ENCODE measurements around the gene AP3D1.

The AP3D1 gene

GRCh38 chr19:2100719-2101061, 50.7 kb downstream of the AP3D1 start:
- no peak overlapping the region for H3K4me3 ChIP-seq (ENCODE audit: low read length)
- H3K27me3 ChIP-seq (ENCODE audit: low read depth, low read length) = no peaks in the 10 kb centered on the region
- no peak overlapping the region for H3K27ac ChIP-seq (ENCODE audit: low read length)
- H3K4me1 ChIP-seq (ENCODE audit: low read length) = peaks cover 17% of the 10 kb centered on the region
- peaks cover 54% of the 10 kb centered on the region for H3K36me3 ChIP-seq (replicated peaks; ENCODE audit: low read depth, low read length)
- no peaks in the 10 kb centered on the region for H3K9me3 ChIP-seq (ENCODE audit: insufficient read depth, low read length)
- no peak for TF ChIP-seq EZH2phosphoT487 (IDR thresholded peaks at IDR 0.05; ENCODE audit: low read depth)
- TF ChIP-seq, protein P1, sequence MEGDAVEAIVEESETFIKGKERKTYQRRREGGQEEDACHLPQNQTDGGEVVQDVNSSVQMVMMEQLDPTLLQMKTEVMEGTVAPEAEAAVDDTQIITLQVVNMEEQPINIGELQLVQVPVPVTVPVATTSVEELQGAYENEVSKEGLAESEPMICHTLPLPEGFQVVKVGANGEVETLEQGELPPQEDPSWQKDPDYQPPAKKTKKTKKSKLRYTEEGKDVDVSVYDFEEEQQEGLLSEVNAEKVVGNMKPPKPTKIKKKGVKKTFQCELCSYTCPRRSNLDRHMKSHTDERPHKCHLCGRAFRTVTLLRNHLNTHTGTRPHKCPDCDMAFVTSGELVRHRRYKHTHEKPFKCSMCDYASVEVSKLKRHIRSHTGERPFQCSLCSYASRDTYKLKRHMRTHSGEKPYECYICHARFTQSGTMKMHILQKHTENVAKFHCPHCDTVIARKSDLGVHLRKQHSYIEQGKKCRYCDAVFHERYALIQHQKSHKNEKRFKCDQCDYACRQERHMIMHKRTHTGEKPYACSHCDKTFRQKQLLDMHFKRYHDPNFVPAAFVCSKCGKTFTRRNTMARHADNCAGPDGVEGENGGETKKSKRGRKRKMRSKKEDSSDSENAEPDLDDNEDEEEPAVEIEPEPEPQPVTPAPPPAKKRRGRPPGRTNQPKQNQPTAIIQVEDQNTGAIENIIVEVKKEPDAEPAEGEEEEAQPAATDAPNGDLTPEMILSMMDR (IDR thresholded peaks at IDR 0.05; ENCODE audit: low read depth, low read length) = no peak
- no peak overlapping the region for H3K4me2 ChIP-seq (ENCODE audit: low read length)
- peaks cover 33% of the 10 kb centered on the region for H3K79me2 ChIP-seq (ENCODE audit: low read length)
- no peak overlapping the region for H3K9ac ChIP-seq (ENCODE audit: low read length)
- no peak overlapping the region for H2AFZ ChIP-seq (ENCODE audit: low read depth, low read length)
- peaks cover 10% of the 10 kb centered on the region for H4K20me1 ChIP-seq (ENCODE audit: insufficient read depth, low read length)

DNA sequence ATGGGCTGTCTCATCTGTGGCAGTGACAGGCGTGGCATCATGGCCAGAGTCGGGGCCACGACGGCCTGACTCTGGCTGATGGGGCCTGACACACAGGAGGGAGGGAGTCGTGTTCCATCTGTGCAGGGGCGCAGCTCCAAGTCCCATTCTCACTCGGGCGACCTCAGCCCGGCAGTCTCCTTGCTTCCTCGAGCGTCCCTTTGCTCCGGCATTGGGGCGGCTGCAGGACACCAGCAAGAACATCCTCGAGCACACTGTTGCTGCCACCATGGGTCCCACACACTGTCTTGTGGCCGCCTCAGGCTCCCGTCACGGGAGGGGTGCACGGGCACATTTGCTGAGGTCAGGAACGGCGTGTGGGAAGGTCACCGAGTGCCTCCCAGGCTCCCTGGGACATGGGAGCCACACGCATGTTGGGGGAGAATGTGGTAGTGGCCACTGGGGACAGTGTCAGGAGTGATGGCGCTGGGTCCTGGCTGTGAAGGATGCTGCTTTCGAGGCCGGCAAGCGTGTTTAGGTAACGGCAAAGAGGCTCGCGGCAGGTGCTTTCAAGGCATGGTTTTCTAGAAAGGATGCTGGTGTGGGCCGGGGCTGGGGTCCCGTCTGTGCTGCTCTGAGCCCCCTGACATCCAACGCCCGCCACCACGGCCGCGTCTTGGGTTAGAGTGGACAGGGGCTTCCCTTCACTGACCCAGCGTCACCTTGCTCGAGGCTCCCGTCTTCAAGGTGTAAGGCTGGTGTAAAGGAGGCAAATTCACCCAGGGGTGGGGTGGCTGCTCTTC, 51.2 kb downstream of the AP3D1 start:
- no peak overlapping the region for H3K9ac ChIP-seq (ENCODE audit: low read length)

GRCh38 chr19:2099054-2099501, 52.3 kb downstream of the AP3D1 start:
- H3K4me3 ChIP-seq (ENCODE audit: low read length) = no peak overlapping the region
- no peak overlapping the region for H2AFZ ChIP-seq (ENCODE audit: low read depth, low read length)
- H3K4me1 ChIP-seq (ENCODE audit: low read length) = peaks cover 23% of the 10 kb centered on the region
- H3K4me2 ChIP-seq (ENCODE audit: low read length) = no peak overlapping the region
- H3K27ac ChIP-seq (ENCODE audit: low read length) = no peak overlapping the region
- TF ChIP-seq EZH2phosphoT487 (IDR thresholded peaks at IDR 0.05; ENCODE audit: low read depth) = no peak
- TF ChIP-seq, protein P1 (IDR thresholded peaks at IDR 0.05; ENCODE audit: low read depth, low read length) = no peak
- no peaks in the 10 kb centered on the region for H3K27me3 ChIP-seq (ENCODE audit: low read depth, low read length)
- H3K79me2 ChIP-seq (ENCODE audit: low read length) = peaks cover 37% of the 10 kb centered on the region
- peaks cover 51% of the 10 kb centered on the region for H3K36me3 ChIP-seq (replicated peaks; ENCODE audit: low read depth, low read length)
- H3K9me3 ChIP-seq (ENCODE audit: insufficient read depth, low read length) = no peaks in the 10 kb centered on the region
- no peak overlapping the region for H3K9ac ChIP-seq (ENCODE audit: low read length)
- peaks cover 9% of the 10 kb centered on the region for H4K20me1 ChIP-seq (ENCODE audit: insufficient read depth, low read length)

More for the DNA sequence above, 51.2 kb downstream of the AP3D1 start:
- no peak overlapping the region for H3K27ac ChIP-seq (ENCODE audit: low read length)
- TF ChIP-seq, protein P1 (IDR thresholded peaks at IDR 0.05; ENCODE audit: low read depth, low read length) = no peak
- no peak for TF ChIP-seq EZH2phosphoT487 (IDR thresholded peaks at IDR 0.05; ENCODE audit: low read depth)
- H4K20me1 ChIP-seq (ENCODE audit: insufficient read depth, low read length) = peaks cover 10% of the 10 kb centered on the region
- peaks cover 37% of the 10 kb centered on the region for H3K79me2 ChIP-seq (ENCODE audit: low read length)
- no peak overlapping the region for H2AFZ ChIP-seq (ENCODE audit: low read depth, low read length)
- H3K4me3 ChIP-seq (ENCODE audit: low read length) = no peak overlapping the region
- H3K9me3 ChIP-seq (ENCODE audit: insufficient read depth, low read length) = no peaks in the 10 kb centered on the region
- H3K27me3 ChIP-seq (ENCODE audit: low read depth, low read length) = no peaks in the 10 kb centered on the region
- peaks cover 17% of the 10 kb centered on the region for H3K4me1 ChIP-seq (ENCODE audit: low read length)
- no peak overlapping the region for H3K4me2 ChIP-seq (ENCODE audit: low read length)
- H3K36me3 ChIP-seq (replicated peaks; ENCODE audit: low read depth, low read length) = peaks cover 50% of the 10 kb centered on the region

GRCh38 chr19:2097886-2098327, 53.5 kb downstream of the AP3D1 start:
- no peaks in the 10 kb centered on the region for H3K27me3 ChIP-seq (ENCODE audit: low read depth, low read length)
- H3K79me2 ChIP-seq (ENCODE audit: low read length) = peaks cover 39% of the 10 kb centered on the region
- H3K4me1 ChIP-seq (ENCODE audit: low read length) = peaks cover 33% of the 10 kb centered on the region
- H3K36me3 ChIP-seq (replicated peaks; ENCODE audit: low read depth, low read length) = peaks cover 55% of the 10 kb centered on the region
- no peaks in the 10 kb centered on the region for H3K9me3 ChIP-seq (ENCODE audit: insufficient read depth, low read length)
- H4K20me1 ChIP-seq (ENCODE audit: insufficient read depth, low read length) = no peaks in the 10 kb centered on the region
- peak overlapping the region; percentile 70; the same call in 1 of the 2 replicates for H3K9ac ChIP-seq (ENCODE audit: low read length)
- H3K4me2 ChIP-seq (ENCODE audit: low read length) = peak overlapping the region; percentile 88
- TF ChIP-seq, protein P1 (IDR thresholded peaks at IDR 0.05; ENCODE audit: low read depth, low read length) = no peak
- no peak for TF ChIP-seq EZH2phosphoT487 (IDR thresholded peaks at IDR 0.05; ENCODE audit: low read depth)
- no peak overlapping the region for H2AFZ ChIP-seq (ENCODE audit: low read depth, low read length)
- peak overlapping the region; percentile 81 for H3K4me3 ChIP-seq (ENCODE audit: low read length)
- peak overlapping the region; percentile 84 for H3K27ac ChIP-seq (ENCODE audit: low read length)

Data from OCI-LY3 (cell line).